Stimulated activated CD8-positive, alpha-beta memory T cell treated with anti-CD3 and anti-CD28 coated beads, Interleukin-4, amount 100 ng/mL, for 48 hours (primary cell): Measurements from ENCODE around the gene CCDC85C.

Source experiments
- DNase-seq: peaks from one replicate; pipeline ENCODE4 v3.0.0-alpha.2; 2020

CCDC85C gene

GRCh38 chr14:99507860-99508640, 96.0 kb downstream of the CCDC85C start:
- DNase-seq = no peak

GRCh38 chr14:99506276-99506675, 97.7 kb downstream of the CCDC85C start:
- DNase-seq = no peak

GRCh38 chr14:99505089-99505488, 98.9 kb downstream of the CCDC85C start:
- DNase-seq = no peak

GRCh38 chr14:99503848-99504453, 100.1 kb downstream of the CCDC85C start:
- no peak for DNase-seq

GRCh38 chr14:99502989-99503421, 101.0 kb downstream of the CCDC85C start:
- DNase-seq = no peak

GRCh38 chr14:99497894-99498293, 106.1 kb downstream of the CCDC85C start:
- DNase-seq = no peak

GRCh38 chr14:99497341-99497740, 106.7 kb downstream of the CCDC85C start:
- no peak for DNase-seq

- DNase-seq = no peak
These were observed 119.9 kb downstream of the CCDC85C start for GRCh38 chr14:99484106-99484505.

GRCh38 chr14:99481745-99482099, 122.3 kb downstream of the CCDC85C start:
- DNase-seq = no peak

- DNase-seq = peak; percentile 100
These were observed 122.9 kb downstream of the CCDC85C start, which contains the start of gene CCNK for GRCh38 chr14:99480917-99481744. TSS of gene CCNK (plus strand) at chr14:99481409. CDS start at chr14:99492678, 11,269 bp downstream.

- DNase-seq = peak; percentile 66
These were observed 123.8 kb downstream of the CCDC85C start, which contains the start of gene SETD3 for GRCh38 chr14:99479906-99480869. TSS of gene SETD3 (minus strand) at chr14:99480859. CDS start at chr14:99465805, 15,054 bp downstream.

GRCh38 chr14:99479160-99479905, 124.7 kb downstream of the CCDC85C start:
- no peak for DNase-seq

GRCh38 chr14:99478128-99478527, 125.9 kb downstream of the CCDC85C start:
- DNase-seq = no peak

- no peak for DNase-seq
These were observed 127.1 kb downstream of the CCDC85C start for GRCh38 chr14:99476864-99477263.

- no peak for DNase-seq
These were observed 128.3 kb downstream of the CCDC85C start for GRCh38 chr14:99475660-99476059.

GRCh38 chr14:99475179-99475578, 128.8 kb downstream of the CCDC85C start:
- DNase-seq = no peak

- DNase-seq = no peak
These were observed 130.5 kb downstream of the CCDC85C start for GRCh38 chr14:99473458-99473857.

- DNase-seq = no peak
These were observed 131.1 kb downstream of the CCDC85C start for GRCh38 chr14:99472937-99473336.

- DNase-seq = no peak
These were observed 132.3 kb downstream of the CCDC85C start for GRCh38 chr14:99471731-99472130.

GRCh38 chr14:99468836-99469592, 135.0 kb downstream of the CCDC85C start:
- no peak for DNase-seq

GRCh38 chr14:99468081-99468480, 135.9 kb downstream of the CCDC85C start:
- no peak for DNase-seq
